Liver (tissue), 9 donors: ENCODE data around the gene CDKN1A. TPM values are rescaled to one million over a fixed set of nuclear protein-coding genes. Genes with fewer than 3 reads are reported as not detected.

Experiments used
- DNase-seq: peaks from one replicate; pipeline ENCODE4 v3.0.0-alpha.2; 2017; ENCODE audit warnings: low spot score
- H3K27ac ChIP-seq, 2 donors: one replicate each; pipeline ENCODE4 v1.7.0; 2013; ENCODE audit warnings: inconsistent platforms in 2 of 2, low read length in 2 of 2, control low read depth in 1 of 2, low read depth in 1 of 2, mild to moderate bottlenecking in 1 of 2
- H3K27me3 ChIP-seq, 4 donors: one replicate each; pipeline versions ENCODE4 v1.6.1 to v1.7.0; 2013; ENCODE audit warnings: low read length in 3 of 4, inconsistent platforms in 1 of 4, mild to moderate bottlenecking in 1 of 4, moderate library complexity in 1 of 4; ENCODE audit not compliant: control insufficient read depth in 4 of 4, insufficient read depth in 4 of 4
- H3K36me3 ChIP-seq, 4 donors: one replicate each; pipeline versions ENCODE4 v1.6.1 to v1.7.0; 2013; ENCODE audit warnings: low read length in 3 of 4, mild to moderate bottlenecking in 3 of 4, low read depth in 1 of 4, moderate library complexity in 1 of 4; ENCODE audit not compliant: control insufficient read depth in 4 of 4, insufficient read depth in 3 of 4
- H3K4me1 ChIP-seq, 4 donors: one replicate each; pipeline versions ENCODE4 v1.6.1 to v1.7.0; 2013; ENCODE audit warnings: low read length in 3 of 4, mild to moderate bottlenecking in 3 of 4, moderate library complexity in 1 of 4; ENCODE audit not compliant: control insufficient read depth in 4 of 4, insufficient read depth in 4 of 4
- H3K4me3 ChIP-seq, 3 donors: one replicate each; pipeline versions ENCODE4 v1.6.1 to v1.7.0; 2013; ENCODE audit warnings: low read length in 3 of 3, control low read depth in 1 of 3, low read depth in 1 of 3, mild to moderate bottlenecking in 1 of 3
- H3K9ac ChIP-seq, 2 donors: one replicate each; pipeline ENCODE4 v1.7.0; 2013; ENCODE audit warnings: low read length in 2 of 2, mild to moderate bottlenecking in 2 of 2, moderate library complexity in 2 of 2, control low read depth in 1 of 2, low read depth in 1 of 2
- H3K9me3 ChIP-seq, 4 donors: one replicate each; pipeline versions ENCODE4 v1.6.1 to v1.7.0; 2013; ENCODE audit warnings: low read length in 3 of 4; ENCODE audit not compliant: control insufficient read depth in 4 of 4
- CTCF ChIP-seq: fragments of 150-350 bp; IDR thresholded peaks from 2 replicates; pipeline ENCODE4 v1.5.1; 2017; ENCODE audit warnings: improper control_type of control experiment, low read depth, low read length; ENCODE audit not compliant: missing input control
- EGR1 ChIP-seq, 2 donors: IDR thresholded peaks; 2 replicates each; pipeline ENCODE4 v1.6.1; 2016 to 2018; ENCODE audit warnings: antibody characterized with exemption in 2 of 2, low read depth in 2 of 2
- FOXA1 ChIP-seq: IDR thresholded peaks from 2 replicates; pipeline ENCODE4 v1.6.1; 2016; ENCODE audit warnings: antibody characterized with exemption
- FOXA2 ChIP-seq: IDR thresholded peaks from 2 replicates; pipeline ENCODE4 v1.6.1; 2016; ENCODE audit warnings: antibody characterized with exemption
- GABPA ChIP-seq, 2 donors: IDR thresholded peaks in 1 of 2; conservative IDR thresholded peaks in 1 of 2; 2 replicates each; pipeline ENCODE4 v1.6.1; 2016; ENCODE audit warnings: antibody characterized with exemption in 2 of 2, mild to moderate bottlenecking in 1 of 2, moderate library complexity in 1 of 2
- HNF4A ChIP-seq, 2 donors: conservative IDR thresholded peaks; 2 replicates each; pipeline ENCODE4 v1.6.1; 2016; ENCODE audit warnings: antibody characterized with exemption in 2 of 2, mild to moderate bottlenecking in 2 of 2
- HNF4G ChIP-seq: IDR thresholded peaks from 2 replicates; pipeline ENCODE4 v1.6.1; 2016; ENCODE audit warnings: antibody characterized with exemption
- JUND ChIP-seq, 2 donors: IDR thresholded peaks; 2 replicates each; pipeline ENCODE4 v1.6.1; 2016; ENCODE audit warnings: antibody characterized with exemption in 2 of 2
- NR2F2 ChIP-seq: IDR thresholded peaks from 2 replicates; pipeline ENCODE4 v1.6.1; 2016; ENCODE audit warnings: antibody characterized with exemption
- RAD21 ChIP-seq, 2 donors: IDR thresholded peaks; 2 replicates each; pipeline ENCODE4 v1.6.1; 2016; ENCODE audit warnings: antibody characterized with exemption in 2 of 2, mild to moderate bottlenecking in 2 of 2
- REST ChIP-seq: IDR thresholded peaks from 2 replicates; pipeline ENCODE4 v1.6.1; 2016; ENCODE audit warnings: antibody characterized with exemption, mild to moderate bottlenecking
- RXRA ChIP-seq, 2 donors: IDR thresholded peaks; 2 replicates each; pipeline ENCODE4 v1.6.1; 2017 to 2018; ENCODE audit warnings: antibody characterized with exemption in 2 of 2, mild to moderate bottlenecking in 1 of 2
- SP1 ChIP-seq: IDR thresholded peaks from 2 replicates; pipeline ENCODE4 v1.6.1; 2018; ENCODE audit warnings: antibody characterized with exemption, mild to moderate bottlenecking
- YY1 ChIP-seq: IDR thresholded peaks from 2 replicates; pipeline ENCODE4 v1.6.1; 2016; ENCODE audit warnings: antibody characterized with exemption, mild to moderate bottlenecking
- ZBTB33 ChIP-seq: IDR thresholded peaks from 2 replicates; pipeline ENCODE4 v1.6.1; 2016; ENCODE audit warnings: antibody characterized with exemption
- WGBS: extraction: QIAGEN DNeasy Blood & Tissue Kit; methylation state at CpG from one replicate; pipeline ENCODE4 v1.1.7; 2013; 5-methylcytosine and 5-hydroxymethylcytosine counted together
- polyA plus RNA-seq, 2 donors: library from polyadenylated mRNA; stranded (reverse) in 1 of 2; unstranded in 1 of 2; fragments of 200-250 nt in 1 of 2; fragments of >200 nt in 1 of 2; fragmentation: Nextera tagmentation in 1 of 2; extraction: Ambion mirVana in 1 of 2; gene quantifications; one replicate each; pipeline versions ENCODE4 v1.2.1 to v1.2.3, GENCODE V29; 2013 to 2015
- total RNA-seq, 2 donors: library from RNA; depleted of rRNA; stranded (reverse); fragments of >200 nt; gene quantifications; one replicate each; pipeline ENCODE4 v1.2.3, GENCODE V29; 2014
- TF ChIP-seq, protein P1 (sequence below): IDR thresholded peaks from 2 replicates; pipeline ENCODE4 v1.6.1; 2016; ENCODE audit warnings: antibody characterized with exemption
- TF ChIP-seq, protein P2 (sequence below): IDR thresholded peaks from 2 replicates; pipeline ENCODE4 v1.6.1; 2016; ENCODE audit warnings: antibody characterized with exemption
- donor health status: healthy.
- donor health status: healthy.
- donor health status: healthy.
- donor health status: healthy.
- donor health status: healthy.

CDKN1A gene
- total and polyA plus RNA-seq, 4 donors = 3.2 to 41.7 (median 20.5) TPM

DNA sequence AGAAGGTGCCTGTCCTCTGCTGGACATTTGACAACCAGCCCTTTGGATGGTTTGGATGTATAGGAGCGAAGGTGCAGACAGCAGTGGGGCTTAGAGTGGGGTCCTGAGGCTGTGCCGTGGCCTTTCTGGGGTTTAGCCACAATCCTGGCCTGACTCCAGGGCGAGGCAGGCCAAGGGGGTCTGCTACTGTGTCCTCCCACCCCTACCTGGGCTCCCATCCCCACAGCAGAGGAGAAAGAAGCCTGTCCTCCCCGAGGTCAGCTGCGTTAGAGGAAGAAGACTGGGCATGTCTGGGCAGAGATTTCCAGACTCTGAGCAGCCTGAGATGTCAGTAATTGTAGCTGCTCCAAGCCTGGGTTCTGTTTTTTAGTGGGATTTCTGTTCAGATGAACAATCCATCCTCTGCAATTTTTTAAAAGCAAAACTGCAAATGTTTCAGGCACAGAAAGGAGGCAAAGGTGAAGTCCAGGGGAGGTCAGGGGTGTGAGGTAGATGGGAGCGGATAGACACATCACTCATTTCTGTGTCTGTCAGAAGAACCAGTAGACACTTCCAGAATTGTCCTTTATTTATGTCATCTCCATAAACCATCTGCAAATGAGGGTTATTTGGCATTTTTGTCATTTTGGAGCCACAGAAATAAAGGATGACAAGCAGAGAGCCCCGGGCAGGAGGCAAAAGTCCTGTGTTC, 1.3 kb upstream of the CDKN1A start:
- Histone ChIP-seq H3K4me1 (peaks cover 7 to 33% (median 25%) of the 10 kb centered on the region in 4 donors), H3K27ac (peak overlapping the region; percentile 92 to 98), H3K9ac (no peak overlapping the region), H3K36me3 (no peaks in the 10 kb centered on the region), H3K4me3 (no peak overlapping the region), H3K27me3 (no peaks in the 10 kb centered on the region), H3K9me3 (no peaks in the 10 kb centered on the region)
- TF ChIP-seq CTCF = no peak
- TF ChIP-seq EGR1 (IDR thresholded peaks at IDR 0.05; ENCODE audit: low read depth in 2 of 2) = no peak
- TF ChIP-seq SP1 = no peak
- TF ChIP-seq GABPA (IDR thresholded peaks at IDR 0.05 in 1 of 2, conservative IDR thresholded peaks at IDR 0.05 in 1 of 2) = no peak
- no peak for TF ChIP-seq YY1
- no peak for TF ChIP-seq HNF4G
- TF ChIP-seq, protein P1, sequence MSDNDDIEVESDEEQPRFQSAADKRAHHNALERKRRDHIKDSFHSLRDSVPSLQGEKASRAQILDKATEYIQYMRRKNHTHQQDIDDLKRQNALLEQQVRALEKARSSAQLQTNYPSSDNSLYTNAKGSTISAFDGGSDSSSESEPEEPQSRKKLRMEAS = no peak
- TF ChIP-seq REST = no peak
- TF ChIP-seq ZBTB33 = no peak
- no peak for TF ChIP-seq JUND (IDR thresholded peaks at IDR 0.05)
- TF ChIP-seq NR2F2 = no peak
- no peak for TF ChIP-seq HNF4A (conservative IDR thresholded peaks at IDR 0.05)
- TF ChIP-seq FOXA2 = no peak
- DNase-seq = no peak
- WGBS = 53% methylated on average over 7 of the region's 7 CpGs

DNA sequence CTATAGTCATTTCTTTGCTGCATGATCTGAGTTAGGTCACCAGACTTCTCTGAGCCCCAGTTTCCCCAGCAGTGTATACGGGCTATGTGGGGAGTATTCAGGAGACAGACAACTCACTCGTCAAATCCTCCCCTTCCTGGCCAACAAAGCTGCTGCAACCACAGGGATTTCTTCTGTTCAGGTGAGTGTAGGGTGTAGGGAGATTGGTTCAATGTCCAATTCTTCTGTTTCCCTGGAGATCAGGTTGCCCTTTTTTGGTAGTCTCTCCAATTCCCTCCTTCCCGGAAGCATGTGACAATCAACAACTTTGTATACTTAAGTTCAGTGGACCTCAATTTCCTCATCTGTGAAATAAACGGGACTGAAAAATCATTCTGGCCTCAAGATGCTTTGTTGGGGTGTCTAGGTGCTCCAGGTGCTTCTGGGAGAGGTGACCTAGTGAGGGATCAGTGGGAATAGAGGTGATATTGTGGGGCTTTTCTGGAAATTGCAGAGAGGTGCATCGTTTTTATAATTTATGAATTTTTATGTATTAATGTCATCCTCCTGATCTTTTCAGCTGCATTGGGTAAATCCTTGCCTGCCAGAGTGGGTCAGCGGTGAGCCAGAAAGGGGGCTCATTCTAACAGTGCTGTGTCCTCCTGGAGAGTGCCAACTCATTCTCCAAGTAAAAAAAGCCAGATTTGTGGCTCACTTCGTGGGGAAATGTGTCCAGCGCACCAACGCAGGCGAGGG, 594 bp upstream of the CDKN1A start:
- H3K27me3 ChIP-seq = no peaks in the 10 kb centered on the region
- peak overlapping the region in 1 of 2 donors; percentile 36 for H3K9ac ChIP-seq
- H3K4me1 ChIP-seq = peaks cover 13 to 40% (median 32%) of the 10 kb centered on the region in 4 donors
- WGBS = 8% methylated on average over 10 of the region's 10 CpGs
- DNase-seq = no peak
- H3K36me3 ChIP-seq = no peaks in the 10 kb centered on the region
- no peaks in the 10 kb centered on the region for H3K9me3 ChIP-seq
- peak overlapping the region in 1 of 3 donors; percentile 39 for H3K4me3 ChIP-seq
- peak overlapping the region; percentile 92 to 98 for H3K27ac ChIP-seq
- TF ChIP-seq RXRA (IDR thresholded peaks at IDR 0.05) (peak in 1 of 2 donors; percentile 65), GABPA (IDR thresholded peaks at IDR 0.05 in 1 of 2, conservative IDR thresholded peaks at IDR 0.05 in 1 of 2) (peak in 1 of 2 donors; percentile 30), YY1 (peak; percentile 25), RAD21 (IDR thresholded peaks at IDR 0.05) (no peak), EGR1 (IDR thresholded peaks at IDR 0.05; ENCODE audit: low read depth in 2 of 2) (peak in 1 of 2 donors; percentile 61), NR2F2 (no peak), FOXA1 (peak; percentile 8), ZBTB33 (no peak), JUND (IDR thresholded peaks at IDR 0.05) (peak in 1 of 2 donors; percentile 42), HNF4G (peak; percentile 45), CTCF (no peak), HNF4A (conservative IDR thresholded peaks at IDR 0.05) (peak; percentile 76 to 79)
- TF ChIP-seq, protein P2, sequence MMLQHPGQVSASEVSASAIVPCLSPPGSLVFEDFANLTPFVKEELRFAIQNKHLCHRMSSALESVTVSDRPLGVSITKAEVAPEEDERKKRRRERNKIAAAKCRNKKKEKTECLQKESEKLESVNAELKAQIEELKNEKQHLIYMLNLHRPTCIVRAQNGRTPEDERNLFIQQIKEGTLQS = peak; percentile 25
